Activated naive CD4-positive, alpha-beta T cell (primary cell): Measurements from ENCODE around the gene BTBD16.

ENCODE experiments used
- DNase-seq, 4 experiments: peaks; one replicate each; lab custom pipeline; 2025; lab: John Stamatoyannopoulos, UW

The BTBD16 gene

DNA sequence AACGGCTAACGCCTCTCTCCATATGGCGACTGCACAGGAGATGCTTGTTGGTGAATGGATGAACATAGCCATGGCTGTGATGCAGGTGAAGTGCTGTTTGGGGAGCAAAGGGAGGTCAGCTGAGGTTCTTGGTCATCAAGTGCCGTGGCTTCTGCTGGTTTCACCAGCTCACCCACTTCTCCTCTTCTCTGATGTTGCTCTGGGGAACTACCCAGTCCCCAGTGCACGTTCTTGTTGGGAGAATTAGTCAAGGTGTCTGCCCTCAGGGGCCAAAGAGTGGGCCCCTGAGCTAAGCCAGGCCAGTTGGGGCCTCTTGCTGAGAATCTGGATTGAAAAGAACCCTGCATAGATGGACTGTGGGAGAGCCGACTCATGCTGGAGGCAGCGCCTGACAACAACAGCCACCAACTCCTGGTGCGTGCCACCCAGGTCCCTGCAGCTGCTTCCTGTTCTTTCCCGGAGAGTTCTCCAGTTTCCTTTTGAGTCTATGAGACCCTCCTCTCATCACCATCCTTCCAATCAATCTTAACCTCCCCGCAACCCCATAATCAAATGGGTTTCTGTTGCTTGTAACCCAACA lies 3.0 kb downstream of the BTBD16 start:
- DNase-seq, result no peak

DNA sequence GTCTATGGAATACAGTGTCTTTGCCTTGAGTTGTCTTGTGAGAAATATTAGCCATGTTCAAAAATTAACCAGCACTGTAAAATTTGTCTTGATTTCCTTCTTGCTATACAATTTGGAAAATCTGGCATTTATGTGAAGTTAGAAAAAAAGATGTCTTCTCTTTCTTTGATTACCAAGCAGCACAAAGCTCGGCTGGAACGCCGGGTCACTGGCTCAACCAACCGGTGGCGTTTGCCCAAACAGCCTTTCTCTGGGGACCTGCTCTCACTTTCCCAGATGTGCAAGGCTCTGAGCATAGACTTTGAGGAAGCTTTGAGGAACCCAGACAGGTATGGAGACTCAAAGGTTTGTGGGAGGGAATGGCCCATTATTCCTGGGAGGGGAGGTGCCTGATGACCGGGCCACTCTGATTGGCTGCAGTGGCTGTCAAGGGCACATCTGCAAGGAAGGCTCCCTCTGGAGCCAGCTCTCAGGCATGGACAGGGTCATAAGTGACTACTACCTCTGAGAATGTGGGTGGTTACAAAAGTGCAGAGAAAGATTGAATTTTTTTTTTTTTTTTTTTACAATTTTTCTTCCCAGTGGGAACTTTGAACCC lies 5.6 kb downstream of the BTBD16 start:
- DNase-seq, result no peak

DNA sequence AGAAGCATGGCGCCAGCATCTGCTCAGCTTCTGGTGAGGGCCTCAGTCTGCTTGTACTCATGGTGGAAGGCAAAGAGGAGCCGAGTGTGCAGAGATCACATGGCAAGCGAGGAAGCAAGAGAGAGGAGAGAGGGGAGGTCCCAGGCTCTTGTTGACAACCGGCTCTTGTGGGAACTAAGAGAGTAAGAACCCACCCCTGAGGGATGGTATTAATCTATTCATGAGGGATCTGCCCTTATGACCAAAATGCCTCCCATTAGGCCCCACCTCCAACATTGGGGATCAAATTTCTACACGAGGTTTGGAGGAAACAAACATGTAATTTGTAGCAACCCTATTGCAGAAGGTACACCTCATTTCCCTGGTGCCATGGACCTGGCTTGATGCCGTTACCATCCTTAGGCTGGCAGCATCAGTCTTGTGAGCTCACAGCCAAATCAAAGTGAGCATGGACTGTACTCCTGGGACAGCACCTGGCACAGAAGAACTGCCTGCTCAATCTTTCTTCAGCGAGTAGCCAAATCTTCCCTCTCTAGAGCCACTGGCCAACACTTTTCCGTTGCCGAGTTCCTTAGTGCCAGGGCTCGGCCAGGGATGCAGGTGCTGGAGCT lies 6.5 kb downstream of the BTBD16 start:
- DNase-seq, result no peak

DNA sequence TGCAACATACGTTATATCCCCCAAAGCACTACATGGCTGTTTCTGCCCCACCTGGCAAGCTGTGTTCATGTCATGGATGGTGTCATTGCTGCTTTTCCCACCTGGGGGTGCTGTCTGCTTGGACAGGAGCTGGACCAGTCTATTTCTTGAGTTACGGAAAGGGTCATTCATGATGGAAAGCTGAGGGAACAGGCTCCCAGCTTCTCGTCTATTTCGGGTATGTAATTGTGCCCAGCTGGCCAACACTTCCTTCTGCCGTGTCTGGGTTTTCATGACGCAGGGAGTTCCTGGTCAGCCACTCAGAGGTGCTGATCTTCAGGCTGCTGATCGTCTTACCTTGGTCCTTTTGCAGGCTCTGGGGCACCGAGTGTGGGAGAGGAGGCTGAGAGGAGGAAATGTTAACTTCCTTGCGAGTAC lies 8.6 kb downstream of the BTBD16 start:
- DNase-seq, result no peak

DNA sequence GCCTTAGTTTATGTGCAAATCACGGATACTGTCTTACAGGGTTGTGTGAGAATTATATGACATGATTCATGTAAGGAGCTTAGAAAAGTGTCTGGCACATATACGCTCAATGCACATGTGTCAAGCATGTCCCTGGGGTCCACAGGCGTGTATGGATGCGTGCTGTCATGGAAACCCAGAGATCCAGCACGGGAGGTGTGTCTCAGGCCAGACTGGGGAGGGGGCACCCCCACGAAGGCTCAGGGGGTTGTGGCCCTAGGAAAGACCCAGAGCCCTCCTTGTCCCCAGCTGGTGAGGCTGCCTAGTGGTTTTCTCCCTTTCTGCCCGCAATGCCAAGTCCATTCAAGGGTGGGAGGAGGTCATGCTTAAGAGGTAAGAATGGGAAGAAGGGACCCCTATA lies 9.1 kb downstream of the BTBD16 start:
- DNase-seq, result no peak

DNA sequence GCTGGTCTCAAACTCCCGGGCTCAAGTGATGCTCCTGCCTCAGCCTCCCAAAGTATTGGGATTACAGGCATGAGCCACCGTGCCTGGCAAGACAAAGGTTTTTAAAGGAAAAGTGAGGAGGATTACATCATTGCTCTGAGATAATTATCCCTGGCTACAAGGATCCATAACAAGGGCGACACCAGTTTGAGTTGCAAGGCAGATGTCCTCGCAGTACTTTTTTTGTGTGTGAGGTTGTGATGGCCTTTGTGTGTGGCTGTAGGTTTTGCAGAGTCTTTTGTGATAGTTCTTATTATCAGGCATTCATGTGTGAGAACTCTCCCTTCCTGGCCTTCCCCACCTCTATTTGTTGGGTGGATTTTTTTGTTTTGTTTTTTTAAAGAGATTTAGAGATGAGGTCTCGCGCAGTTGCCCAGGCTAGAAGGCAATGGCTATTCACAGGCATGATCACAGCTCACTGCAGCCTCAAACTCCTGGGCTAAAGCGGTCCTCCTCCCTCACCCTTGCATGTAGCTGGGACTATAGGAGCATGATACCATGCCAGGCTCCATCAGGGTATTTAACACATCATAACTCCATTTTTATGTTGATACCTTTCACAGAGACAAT lies 10.0 kb downstream of the BTBD16 start:
- no peak for DNase-seq

DNA sequence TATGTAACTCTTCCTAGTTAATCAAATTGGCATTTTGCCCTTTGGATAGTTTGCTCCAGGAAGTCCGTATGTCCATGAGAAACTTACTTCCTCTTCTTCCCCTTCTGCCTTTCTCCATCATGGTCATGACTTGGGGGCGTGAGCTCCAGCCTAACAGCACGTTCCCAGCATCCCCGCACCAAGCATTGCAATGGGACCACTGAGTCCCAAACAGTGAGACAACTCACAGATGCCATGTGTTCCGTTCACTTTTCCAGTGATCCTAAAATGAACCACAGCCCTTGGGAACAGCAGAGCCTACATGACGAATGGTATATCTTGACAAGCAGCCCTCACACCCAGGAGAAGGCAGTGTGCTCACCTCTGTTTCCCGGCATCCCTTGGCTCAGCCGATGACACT lies 10.7 kb downstream of the BTBD16 start:
- no peak for DNase-seq

DNA sequence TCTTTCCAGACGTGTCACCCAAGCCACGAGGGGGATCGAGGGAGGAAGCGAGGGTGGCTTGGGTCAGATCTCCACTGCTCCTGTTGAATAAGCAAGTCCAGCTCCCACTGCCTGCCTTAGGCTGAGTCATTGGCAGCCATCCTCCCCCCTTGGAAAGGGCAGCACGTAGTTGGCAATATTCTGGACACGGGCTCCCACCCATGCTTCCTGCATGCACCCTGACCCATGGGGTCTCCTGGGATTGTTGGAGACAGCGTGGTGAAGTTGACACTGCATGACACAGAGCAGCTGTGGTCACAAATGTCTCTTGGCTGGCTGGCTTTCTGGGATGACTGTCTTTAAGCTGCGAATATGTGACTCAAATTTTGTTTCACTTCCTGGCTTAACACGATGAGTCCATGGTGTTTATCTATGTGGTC lies 11.2 kb downstream of the BTBD16 start:
- no peak for DNase-seq

DNA sequence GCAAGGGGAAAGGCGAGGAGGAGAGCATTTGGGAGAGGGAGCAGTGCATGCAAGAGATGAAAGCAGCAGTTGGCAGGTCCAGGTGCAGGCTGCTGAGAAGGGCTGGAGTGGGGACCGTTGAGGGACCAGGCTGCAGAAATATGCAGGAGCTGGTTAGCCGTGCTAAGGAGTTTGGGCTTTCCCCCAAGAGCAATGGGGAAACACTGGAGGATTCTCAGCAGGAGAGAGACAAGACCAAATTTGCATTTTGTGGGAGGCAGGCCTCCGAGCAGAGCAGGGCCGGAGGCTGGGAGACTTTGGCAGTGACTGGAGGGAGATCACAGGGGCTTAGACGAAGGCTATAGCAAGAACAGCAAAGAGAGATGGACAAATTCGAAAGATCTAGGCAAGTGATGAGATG lies 11.8 kb downstream of the BTBD16 start:
- no peak for DNase-seq

DNA sequence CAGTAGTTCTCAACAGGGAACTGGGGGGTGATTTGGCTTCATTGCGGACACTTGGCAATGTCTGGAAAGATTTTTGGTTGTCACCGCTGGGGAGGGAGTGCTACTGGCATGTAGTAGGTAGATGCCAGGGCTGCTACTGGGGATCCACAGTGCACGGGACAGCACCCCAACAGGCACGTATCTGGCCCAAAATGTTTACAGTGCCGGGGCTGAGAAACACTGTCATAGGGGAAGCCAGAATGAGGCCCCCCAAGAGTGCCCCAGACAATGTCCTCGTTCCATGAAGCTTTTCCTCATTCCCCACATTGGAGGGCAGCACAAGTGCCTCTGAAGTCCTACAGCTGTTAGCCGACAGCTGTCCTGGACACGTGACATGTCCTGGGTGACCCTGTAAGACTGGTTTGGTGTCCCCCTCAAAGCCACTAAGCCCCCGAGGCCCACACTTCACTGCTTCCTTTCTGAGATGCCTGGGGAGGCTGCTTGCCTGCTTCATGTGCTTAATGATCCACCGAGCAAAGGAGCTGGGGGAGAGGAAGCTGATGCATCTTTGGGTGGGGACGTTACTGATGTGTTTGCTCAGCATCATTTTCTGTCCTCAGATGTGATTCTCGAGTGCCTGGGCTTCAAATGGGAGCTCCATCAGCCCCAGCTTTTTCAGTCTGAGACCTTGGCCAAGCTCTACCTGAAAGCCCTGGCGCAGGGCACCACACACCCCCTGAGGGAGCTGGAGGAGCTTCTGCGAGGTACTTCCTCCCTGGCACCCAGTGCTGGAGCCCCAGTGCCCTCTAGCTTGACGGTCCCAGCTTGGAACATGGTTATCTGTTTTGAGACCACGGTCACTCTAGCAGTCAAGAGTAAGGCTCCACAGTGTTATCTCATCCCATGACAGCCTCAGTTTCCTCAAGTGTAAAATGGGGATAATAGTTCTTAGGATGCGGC lies 14.7 kb downstream of the BTBD16 start:
- DNase-seq, result no peak

DNA sequence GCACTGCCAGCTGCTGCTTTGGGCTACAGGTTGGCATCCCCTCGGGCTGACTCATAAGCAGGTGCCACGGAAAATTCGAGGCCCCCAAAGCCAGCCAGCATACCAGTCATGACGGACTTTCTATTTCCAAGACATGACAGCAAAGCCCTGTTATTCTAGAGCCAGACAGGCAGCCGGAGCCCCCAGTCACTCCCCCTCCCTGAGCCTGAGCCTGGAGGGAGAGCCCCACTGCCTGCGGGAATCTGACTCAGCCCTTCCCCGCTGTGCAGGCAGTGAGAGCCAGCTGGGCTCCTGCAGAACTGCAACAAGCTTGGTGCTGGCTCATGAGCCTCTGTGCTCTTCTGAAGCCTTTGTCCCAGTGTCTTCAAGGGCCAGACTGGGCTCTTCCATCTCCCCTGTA lies 15.8 kb downstream of the BTBD16 start:
- no peak for DNase-seq

DNA sequence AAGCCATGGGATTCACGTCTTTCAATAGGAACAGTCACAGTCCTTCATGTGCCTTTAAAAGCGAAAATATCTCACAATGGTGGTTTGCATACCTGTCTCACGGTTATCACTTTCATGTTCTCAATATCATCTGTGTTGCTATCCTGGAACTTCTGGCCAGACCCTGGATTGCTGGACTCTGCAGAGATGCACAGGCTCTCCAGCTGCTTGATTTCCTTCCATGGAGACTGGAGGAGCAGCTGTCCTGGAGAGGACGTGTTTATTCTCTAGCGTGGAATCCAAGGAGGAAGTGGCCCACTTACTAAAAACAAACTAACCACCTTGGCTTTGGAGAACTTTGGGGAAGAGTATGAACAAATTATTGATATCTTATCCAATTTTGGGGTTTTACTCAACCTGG lies 16.5 kb downstream of the BTBD16 start:
- DNase-seq, result no peak

DNA sequence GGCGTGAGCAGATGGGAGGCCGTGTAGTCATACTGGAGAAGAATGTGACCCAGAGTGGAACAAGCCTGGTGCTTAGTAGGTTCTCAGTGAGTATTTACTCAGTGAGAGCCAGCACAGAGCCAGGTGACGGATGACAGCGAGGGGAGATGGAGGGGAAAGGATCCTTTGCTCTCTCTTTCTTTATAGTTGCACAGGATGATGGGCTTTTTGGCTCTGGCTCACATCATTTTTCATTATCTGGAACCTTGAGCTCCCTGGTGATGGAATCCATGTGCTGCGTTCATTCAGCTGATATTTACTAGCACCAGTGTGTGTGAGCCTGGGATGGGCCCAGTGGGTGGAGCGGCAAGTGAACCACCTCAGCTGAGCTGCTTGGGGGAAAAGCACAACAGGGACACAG lies 17.2 kb downstream of the BTBD16 start:
- DNase-seq, result no peak

DNA sequence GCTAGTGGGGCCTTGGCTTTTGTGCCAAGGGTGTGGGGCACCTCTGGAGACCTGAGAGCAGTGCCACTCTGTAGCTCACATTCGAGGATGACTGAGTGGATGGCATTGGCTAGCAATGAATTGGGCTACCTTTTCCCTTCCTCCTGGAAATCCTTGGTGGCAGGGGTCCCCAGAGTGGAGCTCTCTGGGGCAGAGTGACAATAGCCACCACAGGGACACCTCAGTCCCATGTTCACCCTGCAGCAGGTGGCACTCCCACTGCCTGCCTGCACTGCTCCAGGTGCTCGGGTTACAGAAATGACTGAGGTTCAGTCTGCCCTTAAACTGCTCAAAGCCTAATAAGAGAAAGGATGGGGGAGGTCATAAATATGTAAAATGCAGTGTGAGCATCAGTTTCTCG lies 17.8 kb downstream of the BTBD16 start:
- no peak for DNase-seq

DNA sequence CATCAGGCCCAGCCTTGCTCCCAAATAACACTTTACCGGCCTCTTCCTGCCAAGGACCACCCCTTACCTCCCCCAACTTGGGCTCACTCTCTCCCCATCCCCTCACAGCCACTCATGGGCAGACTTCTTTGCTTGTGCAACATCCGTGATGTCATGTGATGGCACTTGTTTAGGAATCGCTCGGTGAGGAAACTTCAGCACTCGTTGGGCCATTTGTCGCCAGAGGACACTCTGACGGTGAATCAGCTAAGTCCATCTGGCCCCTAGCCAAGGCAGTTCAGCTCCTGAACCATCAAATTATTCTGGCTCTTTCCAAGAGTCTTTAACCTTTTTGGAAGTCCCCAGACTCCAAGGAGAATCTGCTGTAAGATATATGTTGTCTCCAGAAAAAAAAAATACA lies 19.2 kb downstream of the BTBD16 start:
- DNase-seq, result no peak

DNA sequence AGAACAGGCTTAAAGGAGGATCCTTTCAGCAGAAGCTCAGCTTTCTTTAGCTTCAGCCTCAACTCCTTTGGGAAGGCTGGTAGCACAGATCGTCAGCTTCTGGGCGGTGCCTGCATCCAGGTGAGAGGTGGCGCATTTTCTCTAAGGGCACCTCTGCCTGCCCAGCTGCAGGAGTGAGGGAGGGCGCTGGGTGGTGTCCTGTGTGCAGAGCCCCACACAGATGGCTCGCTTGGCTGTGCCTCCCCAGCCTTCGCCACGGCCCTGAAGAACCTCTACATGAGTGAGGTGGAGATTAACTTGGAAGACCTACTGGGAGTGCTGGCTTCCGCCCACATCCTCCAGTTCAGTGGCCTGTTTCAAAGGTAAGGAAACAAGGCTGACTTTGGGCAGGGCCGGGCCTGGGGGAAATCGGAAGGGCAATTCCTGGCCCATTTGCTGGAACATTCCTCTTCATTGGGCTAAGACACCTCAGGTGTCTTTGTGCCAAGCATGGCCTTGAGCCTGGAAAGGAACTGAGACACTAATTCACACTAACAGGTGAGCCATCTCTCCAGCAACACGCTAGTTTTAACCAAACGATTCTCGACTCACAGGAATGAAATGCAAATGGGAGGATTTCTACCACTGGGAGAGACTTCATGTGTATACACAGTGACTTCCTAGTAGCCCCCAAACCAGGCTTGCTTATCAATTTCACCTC lies 19.9 kb downstream of the BTBD16 start:
- DNase-seq, result no peak

DNA sequence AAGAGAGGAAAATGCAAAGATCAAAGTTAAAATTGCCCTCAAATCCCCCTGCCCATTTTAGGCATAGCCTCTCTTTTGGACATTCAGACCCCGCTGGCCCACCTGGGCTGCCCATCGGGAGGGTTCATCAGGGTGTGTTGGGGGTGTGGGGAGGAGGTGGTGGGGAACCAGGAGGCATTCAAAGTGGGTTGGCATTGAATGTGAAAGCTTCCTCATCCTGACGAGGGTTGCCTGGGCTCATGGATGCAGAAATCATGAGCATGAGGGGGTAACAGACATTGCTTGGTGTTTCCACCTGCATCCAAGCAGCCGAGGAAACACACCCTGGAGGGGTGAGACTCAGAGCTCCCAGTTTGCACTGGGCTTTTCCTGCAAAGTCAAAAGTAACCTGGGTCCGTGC lies 20.6 kb downstream of the BTBD16 start:
- DNase-seq, result no peak

DNA sequence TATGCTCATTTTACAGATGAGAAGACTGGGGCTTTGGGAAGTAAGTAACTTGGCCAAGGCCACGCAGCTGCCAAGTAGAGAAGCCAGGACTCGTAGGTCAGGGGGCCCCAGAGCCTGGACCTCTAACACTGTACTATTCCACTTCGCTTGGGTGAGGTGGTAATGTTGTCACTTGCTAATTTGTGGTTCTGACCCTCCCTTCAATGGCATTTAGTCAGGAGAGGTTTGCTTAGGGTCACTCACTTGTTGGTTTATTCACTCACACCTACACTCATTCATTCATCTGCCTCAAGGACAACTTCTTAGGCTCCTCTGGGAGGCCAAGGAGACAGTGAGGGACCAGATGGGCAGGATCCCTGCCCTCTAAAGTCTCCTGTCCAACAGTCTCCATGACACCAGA lies 21.3 kb downstream of the BTBD16 start:
- DNase-seq, result no peak

DNA sequence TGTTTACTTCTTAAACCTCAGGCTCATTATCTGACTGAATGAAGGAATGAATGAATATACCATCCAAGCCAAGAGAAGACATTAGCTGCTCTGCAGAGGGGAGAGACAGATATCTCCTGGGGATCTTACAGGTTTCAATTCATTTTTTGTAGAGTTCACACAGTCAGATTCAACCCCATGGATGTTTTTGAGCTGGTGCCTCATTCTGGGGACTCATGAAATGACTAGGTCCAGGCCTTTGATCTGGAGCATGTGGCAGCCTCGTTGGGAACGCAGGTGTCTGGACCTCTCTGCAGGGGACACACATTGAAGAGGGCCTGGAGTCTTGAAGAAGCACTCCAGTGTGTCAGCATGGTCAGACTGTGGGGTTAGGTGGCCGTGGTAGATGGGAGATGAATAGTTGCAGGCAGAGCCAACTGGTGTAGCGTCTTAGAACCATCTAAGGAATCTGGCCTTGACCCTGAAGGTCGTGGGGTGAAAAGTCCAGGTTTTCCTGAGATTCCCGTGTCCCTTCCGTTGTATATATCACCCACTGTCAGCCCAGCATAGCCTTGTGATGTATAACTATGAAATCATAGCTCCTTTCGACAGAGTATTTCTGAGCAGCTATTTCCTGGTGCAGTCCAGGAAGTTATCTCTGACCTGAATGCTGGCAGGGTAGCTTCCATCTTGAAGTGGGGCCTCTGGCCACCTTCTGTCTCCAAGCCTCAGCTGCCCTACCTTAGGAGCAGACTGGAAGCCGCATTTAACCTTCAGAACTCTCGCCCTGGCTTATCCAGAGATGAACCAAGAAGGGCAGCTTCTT lies 22.3 kb downstream of the BTBD16 start:
- DNase-seq, result no peak

DNA sequence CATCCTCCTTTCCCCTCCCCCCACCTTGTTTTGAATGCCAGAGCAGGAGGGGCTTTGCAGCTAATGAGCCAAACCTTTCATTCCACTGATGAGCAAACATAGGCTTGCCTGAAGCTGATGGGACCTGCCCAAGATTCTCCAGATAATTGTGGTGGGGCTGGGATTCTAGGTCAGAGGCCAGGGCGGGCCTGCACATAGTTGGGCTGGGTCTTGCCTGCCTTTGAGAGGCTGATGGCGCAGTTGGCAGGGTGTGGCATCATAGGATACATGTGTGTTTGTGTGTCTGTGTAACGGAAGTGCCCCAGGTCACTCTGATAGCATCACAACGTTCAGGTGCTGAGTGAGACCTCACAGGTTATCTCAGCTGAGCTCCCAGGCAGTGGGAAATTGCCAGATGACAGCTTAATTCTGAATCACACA lies 22.9 kb downstream of the BTBD16 start:
- no peak for DNase-seq
